HG03521 (cell line): Measurements from ENCODE around the gene ODC1.
"Not testable (repeated sequence)": the region's sequence is repeated elsewhere in the genome, so short reads cannot be mapped to it uniquely, and the experiment has no call there.

Source experiments
- ATAC-seq: cut with Tn5 transposase; IDR thresholded peaks from one replicate; pipeline ENCODE4 v1.9.1; 2021; ENCODE audit warnings: mild to moderate bottlenecking, moderate library complexity; ENCODE audit not compliant: unreplicated experiment

ODC1 gene

DNA sequence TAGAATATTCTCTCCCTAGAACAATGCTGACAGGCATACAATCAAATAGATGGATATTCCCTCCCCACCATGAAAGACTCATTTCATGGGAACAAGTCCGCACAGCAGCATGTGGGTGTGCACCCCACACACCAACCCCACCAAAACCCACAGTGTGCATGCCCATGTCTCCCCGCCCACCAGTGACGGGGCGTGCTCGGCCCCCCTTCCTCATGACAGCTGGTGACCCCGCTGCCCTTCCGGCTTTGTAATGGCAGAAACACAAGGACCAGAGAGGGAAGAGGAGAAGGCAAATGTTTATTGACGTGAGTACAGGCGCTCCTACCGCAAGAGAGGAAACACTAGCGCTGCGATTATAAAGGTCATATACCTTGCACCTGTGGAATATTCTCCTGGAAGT, 30.8 kb upstream of the ODC1 start:
- ATAC-seq, result no peak

DNA sequence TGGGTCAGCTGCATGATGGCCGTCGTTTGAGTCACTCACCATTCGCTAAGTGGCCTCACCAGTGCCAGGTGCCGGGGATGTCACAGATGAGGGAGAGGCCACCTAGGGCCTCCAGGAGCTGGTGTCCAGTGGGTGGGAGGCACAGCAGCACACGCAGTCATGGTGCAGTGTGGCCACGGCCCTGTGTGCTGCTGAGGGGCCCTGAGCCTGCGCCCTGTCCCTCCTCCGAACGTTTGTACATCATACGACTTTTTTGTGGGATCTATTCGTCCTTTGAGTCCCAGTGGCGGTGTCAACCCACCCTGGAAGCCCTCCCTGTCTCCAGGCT, 30.1 kb upstream of the ODC1 start:
- ATAC-seq, result no peak

DNA sequence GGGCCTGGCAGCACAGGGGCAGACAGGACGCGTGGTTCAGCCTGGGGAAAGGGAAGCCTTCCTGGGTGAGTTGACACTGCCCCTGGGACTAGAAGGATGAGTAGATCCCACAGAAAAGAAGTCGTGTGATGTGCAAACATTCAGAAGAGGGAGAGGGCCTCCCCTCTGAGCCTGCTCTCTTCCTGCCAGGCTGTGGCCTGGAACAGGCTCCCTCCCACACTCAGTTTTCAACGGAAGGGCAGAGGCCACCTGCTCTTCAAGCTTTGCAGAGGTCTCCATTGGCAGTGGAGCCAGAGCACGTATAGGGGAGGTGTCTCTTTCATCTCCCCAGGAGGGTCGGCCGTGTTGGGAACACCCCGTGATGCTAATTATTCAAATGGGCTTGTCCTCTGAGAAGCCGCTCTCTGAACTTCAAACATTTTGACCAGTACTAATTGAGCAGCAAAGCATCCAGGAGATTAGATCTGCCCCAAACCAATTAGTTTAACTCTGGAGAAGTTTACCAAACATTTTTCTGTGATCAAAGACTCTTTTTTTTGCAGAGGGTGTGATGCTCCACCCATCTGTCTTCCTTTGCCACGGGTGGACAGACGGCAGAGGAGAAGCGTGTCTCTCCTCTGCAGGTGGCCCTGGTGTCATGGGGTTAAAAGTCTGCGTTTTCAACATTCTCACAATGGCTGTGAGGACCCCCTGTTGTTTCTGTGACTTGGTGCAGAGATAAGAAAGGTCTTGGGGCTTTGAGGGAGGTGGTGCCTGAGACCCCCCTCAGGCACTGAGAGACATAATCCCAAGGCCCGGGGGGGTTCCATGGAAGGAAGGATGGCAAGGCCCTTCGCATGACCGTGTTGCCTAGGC, 29.5 kb upstream of the ODC1 start:
- ATAC-seq, result no peak

DNA sequence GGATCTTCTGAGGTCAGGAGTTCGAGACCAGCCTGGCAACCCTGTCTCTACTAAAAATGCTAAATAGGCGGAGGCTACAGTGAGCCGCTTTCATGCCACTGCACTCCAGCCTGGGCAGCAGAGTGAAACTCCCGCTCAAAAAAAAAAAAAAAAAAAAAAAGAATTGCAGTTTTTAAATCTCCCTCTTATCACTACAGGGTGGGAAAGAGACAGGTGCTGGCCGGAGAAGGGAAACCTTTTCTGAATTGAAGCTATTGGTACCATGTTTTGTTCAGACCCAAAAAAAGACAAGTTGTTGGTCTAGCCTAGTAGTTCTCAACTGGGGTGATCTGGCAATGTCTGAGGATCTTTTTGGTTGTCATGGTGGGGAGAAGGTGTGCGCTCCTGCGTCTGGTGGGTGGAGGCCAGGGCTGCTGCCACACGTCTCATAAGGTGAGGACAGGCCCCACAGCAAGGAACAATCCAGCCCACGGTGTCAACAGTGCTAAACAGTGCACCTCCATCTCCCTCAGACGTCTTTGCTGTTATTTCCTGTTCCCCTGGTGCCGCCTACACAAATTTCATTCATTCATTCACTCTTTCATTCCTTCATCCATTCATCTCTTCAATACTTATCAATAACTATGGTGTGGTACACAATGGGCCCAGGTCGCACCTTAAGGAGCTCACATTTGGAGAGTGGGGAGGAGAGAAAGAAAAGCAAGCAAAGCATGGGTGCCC, 28.8 kb upstream of the ODC1 start:
- ATAC-seq, result no peak

DNA sequence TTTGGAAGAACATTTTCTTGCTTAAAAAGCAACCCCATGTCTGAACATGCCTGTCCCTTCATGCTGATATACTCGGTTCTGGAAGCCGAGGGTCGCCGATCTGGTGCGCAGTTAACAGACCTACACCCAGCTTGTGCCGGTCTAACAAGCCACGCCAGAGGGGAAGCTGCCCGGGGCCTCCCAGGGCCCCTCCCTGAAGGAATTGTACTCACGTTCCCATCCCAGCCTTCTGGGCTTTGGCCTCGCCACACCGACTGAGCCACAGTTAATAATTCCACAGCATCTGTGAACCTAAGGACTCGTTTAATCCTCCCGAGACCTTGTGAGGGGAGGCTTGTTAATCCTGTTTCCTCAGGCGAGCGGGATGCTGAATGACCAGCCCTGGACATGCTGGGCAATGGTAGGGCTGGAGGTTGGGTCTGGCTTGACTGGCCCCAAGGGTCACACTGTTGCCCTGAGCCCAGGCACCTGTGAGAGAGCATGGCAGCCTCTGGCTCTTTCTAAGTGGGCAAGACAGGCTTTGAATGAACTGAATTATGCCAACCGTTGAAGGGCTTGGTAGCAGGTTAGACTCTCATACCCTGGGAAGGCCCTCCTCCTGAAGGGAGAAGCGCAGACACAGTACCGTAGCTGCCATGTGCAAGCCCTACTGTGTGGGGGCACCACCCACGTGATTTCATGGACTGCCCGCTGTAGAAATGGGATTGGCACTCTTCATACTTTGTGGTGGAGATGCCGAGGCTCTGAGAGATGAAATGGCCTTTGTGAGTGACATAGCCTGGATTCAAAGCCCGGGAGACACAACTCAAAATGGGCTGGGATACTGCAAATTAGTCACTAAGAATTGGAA, 27.9 kb upstream of the ODC1 start:
- ATAC-seq, result no peak

DNA sequence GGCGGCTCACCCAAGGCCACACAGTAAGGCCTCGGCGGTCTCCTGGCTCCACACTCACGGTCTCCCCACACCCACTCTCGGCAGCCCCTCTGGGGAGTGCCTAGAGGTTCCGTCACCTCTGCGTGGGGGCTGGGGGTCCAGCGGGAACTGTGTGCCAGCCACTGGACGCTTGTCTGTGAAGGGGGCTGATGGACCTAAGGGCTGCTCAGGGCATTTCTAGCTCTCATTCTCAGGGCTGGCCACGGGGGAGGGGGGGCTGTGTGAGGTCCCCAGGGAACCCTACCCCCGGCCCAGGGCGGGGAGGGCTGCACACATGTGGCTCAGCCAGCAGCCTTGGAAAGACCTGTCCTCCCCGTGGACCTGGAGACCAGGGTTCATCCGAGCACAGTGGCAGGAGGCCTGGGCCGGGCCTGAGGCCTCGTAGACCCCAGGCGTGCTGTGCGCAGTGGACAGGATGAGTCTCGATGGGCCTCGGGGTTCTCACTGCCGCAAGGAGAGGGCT, 27.1 kb upstream of the ODC1 start:
- no peak for ATAC-seq

DNA sequence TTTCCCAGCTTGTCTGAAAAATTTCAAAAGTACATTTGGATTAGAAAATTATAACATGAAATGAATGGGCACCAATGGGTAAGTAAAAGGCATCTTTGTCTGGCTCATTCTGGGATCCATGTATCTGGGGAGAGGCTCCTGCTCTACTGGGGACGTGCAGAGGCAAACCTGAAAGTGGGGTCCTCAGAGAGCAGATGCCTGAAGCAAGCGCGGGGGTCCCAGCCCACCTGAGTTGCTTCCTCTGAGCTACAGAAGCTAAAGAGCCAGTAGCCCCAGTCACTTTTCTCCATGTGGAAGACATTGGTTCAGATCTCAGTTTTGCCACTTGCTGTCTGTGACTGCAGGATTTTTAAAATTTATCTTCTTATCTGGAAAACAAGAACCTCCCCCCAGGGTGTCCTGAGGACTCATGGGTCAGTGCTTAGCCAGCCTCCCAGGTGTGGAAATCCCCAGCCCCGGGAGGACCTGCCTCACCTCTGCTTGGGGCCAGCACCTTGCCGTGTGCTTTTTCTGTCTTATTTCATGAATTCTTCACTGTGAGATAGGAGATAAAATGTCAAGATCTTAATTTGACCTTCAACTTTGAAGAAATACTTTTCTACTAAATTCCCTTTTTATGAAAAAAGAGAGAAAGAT, 25.1 kb upstream of the ODC1 start:
- ATAC-seq, result no peak

DNA sequence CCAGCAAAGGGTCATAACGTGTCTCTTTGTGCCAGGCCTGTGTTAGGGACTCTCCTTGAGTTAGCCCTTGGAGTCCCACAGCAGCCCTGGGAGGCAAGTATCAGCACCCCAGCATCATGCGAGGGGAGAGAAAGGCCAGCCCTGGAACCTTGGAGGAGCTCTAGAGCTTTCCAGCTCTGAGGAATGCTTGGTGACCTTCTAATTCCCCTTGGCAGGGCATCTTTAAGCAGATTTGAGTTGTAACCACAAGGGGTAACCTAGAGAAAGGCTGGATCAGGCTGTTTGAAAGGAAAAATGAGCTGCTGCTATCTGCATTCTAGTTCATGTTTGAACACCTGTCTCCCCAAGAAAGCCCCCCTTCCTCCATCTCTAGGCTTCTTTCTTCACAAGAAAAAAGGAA, 23.8 kb upstream of the ODC1 start:
- no peak for ATAC-seq

DNA sequence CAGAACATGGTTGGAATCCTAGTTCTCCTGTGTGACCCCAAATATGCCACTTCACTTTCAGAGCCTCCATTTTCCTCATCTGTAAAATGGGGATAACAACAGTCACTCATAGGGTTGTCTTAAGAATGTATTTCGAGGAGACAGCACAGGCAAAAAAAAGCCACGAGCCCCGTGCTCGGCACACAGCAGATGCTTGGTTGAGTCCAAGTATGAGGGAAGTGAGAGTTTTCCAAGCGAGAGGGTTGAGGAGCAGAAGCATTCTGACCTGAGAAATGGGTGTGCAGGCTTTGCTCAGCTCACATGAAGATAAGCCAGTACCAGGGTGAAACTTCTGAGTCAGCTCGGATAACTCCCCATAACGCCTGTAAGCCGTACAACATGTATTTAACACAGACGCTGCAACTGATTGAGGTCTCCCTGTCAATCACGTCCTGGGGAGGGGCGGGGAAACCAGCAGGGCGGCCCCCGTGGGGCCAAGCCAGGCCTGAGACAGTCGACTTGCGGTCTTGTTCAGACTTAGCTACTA, 23.0 kb upstream of the ODC1 start:
- ATAC-seq, result no peak

DNA sequence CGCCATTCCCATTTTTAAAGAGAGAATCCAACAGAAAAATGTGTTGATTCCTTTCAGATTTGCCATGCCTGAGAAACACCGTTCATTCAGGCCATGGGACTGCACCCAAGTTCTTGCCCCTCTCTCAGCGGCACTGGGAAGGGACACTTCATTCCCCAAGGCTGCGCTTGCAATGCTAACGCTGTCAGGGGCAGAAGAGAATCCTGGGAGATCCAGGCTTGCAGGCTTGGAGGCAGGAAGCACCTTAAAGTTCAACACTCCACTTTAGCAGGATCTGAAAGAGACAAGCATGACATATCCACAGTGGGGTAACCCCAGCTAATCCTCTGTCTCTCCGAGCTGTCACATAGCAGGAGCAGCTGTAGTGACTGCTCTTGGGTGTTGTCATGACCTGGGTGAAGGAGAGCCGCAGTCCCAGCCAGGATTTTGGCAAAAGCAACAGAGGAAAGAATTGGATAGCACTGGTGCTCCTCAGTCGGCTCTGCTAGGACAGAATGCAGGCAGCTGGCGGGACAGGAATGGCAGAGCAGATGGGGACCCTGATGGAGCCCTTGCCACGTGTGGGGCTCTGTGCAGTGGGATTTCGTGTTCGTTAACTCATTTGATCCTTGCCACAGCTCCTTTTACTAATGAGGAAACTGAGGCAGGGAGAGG, 22.0 kb upstream of the ODC1 start:
- ATAC-seq, result no peak

DNA sequence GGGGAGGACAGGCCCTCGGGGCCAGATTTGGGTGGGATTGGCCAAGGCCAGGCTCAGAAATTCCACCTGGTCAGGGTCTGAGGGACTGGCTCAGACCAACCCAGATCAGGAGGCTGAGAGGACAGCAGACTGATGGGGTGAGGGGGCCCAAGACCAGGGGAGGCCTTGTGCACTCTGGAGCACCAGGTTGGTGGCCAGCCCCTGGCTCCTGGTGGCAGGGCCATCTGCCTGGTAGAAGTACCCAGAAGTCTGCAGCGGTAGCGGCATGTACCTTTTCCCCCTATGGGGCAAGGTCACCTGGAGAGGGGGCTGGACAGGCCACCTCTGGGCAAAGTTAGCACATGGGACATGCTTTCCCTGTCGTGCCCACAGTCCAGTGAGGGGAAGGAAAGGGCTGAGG, 21.2 kb upstream of the ODC1 start:
- ATAC-seq, result no peak

DNA sequence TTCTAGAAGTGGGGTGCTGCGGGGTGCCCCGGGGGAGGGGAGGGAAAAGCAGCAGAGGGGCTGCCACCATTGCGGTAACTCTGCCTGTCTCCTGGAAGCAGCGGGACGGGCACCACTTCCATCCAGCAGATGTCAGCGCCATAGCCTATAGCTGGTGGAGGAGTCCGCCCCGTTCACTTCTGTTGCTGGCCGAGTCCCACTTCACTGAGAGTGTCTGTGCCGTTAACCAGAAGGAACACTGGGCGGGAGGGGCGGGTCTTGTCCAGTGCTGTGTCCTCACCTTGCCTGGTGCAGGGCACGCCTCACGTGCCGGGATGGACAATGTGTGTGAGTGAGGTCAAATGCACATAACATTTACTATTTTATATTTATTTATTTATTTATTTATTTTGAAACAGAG, 19.3 kb upstream of the ODC1 start:
- ATAC-seq, result no peak

DNA sequence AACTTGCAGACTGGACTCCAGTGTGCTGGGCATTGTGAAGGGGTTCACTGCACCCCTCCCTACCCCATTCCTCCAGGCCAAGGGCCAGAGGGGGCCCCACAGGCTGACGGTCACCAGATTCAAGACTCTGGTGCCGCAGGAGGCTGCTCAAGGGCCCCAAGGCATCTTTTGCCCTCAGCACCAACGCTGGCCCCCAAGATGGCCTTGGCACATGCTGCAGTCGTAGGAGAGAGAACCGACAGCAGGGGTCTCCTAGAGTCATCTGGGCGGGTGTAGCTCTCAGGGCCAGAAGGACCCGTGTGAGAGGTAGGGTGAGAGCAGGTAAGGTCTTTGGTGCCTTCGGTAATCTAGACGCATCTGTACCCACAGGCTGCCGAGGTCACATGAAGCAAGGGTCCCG, 18.7 kb upstream of the ODC1 start:
- no peak for ATAC-seq

DNA sequence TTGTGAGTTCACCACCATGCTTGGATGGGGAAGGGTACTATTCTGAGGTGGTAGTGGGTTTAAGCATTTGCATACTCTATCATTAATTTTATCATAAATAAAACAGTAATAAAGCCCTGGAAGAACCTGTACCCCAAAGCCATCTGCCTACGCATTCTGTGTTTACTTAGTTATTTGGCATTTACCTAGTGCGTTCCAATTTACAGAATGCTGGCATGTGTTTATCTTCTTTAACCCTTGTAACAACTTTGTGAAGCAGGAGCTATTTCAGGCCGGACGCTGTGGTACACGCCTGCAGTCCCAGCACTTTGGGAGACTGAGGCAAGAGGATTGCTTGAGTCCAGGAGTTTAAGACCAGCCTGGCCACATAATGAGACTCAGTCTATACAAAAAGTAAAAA, 17.8 kb upstream of the ODC1 start:
- ATAC-seq, result no peak

DNA sequence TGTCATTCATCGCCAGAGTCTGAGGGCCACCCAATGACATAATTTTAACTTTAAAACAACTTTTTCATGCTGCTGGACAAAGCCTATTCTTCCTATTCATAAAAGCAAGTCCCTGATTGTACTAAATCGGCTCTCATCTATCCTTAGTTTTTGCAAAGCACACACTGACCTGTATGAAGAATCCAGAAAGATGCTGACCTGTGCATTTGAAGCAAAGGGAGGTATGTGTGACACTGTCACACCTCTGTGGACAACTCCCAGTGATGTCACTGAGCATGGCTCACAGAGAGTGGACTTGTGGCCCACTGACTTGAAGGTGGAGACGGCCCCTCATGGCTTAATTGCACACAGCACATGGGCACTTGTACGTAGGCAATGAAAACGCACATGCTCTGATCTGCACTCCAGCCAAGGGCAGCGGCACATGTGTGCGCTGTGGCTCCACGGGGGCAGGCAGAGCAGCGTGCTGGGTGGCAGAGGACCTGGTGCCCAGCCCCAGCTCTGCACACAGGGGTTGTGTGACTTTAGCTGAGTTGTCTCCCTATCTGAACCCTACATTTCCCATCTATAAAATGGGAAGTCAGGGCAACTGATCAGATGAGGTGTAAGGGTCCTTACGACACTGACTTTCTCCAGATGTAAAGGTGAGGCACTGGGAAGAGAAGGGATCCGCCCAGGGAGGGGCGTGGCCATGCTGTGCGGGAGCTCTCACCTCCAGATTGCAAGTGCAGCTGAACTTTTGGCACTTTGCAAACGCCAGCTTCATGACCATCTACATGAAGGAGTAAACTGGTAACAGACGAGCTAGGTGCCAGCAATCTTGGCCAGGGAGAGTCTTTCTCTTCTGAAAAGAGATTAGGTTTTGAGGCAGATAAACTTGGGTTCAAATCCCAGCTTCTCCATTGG, 14.3 kb upstream of the ODC1 start:
- ATAC-seq, result no peak

DNA sequence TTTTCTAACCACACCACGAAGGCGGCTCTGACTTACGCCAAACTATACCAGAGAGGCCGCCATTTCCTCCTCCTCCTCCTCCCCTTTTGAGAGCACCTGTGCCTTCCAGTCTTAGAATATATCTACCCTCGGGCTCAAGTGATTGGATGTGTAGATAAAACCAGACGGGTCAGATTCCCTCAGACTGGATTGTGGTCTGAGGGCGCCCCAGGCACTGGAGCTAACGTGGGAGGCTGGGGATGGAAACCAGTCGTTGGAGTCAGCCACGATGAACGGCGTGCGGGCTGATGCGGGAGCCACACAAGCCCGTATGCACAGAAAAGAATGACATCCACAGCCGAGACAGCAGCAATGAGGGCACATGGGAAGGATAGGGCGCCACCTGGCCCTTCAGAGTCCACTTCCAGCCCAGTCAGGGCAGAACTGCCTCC, 12.3 kb upstream of the ODC1 start:
- ATAC-seq, result no peak

DNA sequence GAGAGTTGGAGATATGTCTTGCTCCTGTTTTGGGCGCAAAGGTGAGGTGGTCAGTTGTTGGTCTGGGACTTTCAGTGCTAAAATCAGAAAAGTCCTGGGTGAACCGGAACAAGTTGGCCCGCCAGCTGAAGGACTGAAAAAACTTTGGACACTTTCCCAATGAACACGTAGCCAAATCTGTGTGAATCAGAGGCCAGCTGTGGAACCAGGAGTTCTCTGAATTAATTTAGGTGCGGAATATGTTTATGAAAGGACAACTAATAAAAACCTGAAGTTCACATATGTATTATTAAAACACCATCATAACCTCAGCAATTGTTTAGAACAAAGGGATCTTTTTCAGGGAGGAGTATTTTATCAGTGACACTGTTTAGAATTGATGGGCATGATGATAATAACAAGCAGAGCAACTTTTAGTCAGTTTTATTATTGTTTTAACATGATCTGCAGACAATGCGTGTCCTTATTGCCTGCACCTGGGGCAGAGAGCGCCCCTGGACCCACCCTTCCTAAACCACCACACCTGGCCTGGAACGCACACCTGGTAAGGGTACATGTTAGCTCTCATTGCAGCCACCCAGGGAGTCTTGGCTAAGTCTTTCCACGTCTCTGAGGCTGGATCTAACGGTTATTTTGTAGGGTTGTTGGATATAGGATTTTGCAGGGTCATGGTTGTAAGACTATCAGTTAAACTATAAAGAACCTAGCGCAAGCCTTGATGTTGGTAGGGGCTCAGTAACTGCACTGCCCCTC, 9.9 kb upstream of the ODC1 start:
- no peak for ATAC-seq

DNA sequence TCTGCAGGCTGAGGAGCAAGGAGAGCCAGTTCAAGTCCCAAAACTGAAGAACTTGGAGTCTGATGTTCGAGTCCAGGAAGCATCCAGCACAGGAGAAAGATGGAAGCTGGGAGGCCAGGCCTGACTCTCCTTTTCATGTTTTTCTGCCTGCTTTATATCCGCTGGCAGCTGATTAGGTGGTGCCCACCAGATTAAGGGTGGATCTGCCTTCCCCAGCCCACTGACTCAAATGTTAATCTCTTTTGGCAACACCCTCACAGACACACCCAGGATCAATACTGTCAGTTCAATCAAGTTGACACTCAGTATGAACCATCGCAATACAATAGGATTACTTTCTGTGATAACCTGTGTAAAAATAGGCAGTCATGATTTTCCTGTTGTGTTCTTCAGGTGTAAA, 9.1 kb upstream of the ODC1 start:
- not testable (repeated sequence) for ATAC-seq

DNA sequence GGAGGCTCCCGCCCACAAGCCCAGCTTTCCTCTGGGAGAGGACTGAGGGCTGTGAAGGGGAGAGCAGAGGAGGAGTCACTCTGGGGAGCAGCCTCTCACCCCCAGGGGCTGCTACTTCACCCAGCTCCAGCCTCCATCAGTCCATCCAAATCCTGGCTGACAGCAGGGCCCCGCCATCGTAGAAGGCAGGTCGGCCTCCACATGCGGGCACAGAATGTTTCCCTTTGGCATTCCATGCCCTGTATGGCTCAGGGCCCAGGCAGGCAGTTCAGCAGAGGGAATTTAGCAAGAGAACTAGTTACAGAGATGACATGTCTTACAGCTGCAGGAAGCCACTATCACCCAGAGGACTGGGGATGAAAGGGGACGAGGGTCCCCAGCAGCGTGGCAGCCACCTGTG, 6.4 kb upstream of the ODC1 start:
- ATAC-seq, result no peak
